HG02981 (cell line): ENCODE data around the gene GGT6.

ENCODE experiments used
- ATAC-seq: cut with Tn5 transposase; IDR thresholded peaks from one replicate; pipeline ENCODE4 v1.9.1; 2021; ENCODE audit warnings: mild to moderate bottlenecking, moderate library complexity; ENCODE audit not compliant: unreplicated experiment

The GGT6 gene

DNA sequence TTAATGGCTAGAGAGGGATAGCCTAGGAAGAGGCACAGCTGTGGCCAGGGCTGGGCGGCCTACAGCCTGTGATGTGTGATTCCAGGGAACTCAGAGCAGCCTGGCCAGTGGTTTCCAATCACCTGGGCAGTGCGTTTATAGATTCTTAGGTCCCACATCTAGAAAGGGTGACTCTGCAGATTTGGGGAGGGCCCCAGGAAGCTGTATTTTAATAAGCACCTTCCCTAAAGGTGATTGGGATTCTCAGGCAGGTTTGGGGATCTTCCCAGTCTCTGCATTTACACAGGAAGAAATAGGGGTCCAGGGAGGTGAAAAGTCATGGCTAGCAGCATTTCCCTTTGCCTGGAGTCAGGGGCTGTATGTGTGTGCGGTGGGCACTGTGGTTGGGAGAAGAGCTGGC is 52.2 kb downstream of the GGT6 start:
- no peak for ATAC-seq

DNA sequence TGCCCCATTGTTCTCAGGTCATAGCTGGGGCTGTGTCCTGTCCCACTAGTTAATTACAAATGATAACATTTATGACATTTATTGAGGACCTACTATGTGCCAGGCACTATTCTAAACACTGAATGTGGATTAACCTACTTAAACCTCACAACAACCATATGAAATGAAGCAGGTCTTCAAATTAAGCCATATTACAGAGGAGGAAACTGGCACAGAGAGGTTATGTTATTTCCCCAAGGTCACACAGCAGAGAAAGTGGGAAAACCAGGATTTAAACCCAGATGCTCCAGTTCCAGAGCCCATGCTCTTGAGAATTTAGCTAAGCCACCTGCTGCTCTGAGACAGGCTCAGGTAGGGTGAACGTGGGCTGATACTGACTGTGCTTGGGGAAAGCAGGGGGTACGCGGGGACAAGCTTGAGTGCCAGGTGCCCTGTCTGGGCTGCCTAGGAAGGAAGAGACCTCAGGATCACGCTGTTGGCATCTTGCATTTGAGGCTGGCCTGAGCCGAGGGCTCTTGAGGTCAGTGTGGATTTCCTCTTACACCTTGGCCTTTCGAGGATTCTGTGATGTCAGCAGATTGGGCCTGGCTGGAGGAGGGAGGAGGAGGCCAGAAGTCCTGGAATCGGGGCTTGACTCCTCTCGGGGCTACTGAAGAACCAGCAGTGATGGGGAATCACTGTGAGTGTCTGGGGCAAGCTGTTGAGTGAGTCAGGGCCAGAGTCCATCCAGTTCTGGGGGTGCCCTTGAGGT is 52.8 kb downstream of the GGT6 start:
- no peak for ATAC-seq
